ENCODE data around the gene LARGE2. TPM values are rescaled to one million over a fixed set of nuclear protein-coding genes. Genes with fewer than 3 reads are reported as not detected.
"Not testable (repeated sequence)": the region's sequence is repeated elsewhere in the genome, so short reads cannot be mapped to it uniquely, and the experiment has no call there.

LARGE2 gene
- total RNA-seq, 2 donors from 2014 or later = 3.9 to 7.9 TPM

- H3K4me1 Mint-ChIP-seq = peaks cover 18% of the 10 kb centered on the region
- peak overlapping the region; percentile 70 for H3K27ac Mint-ChIP-seq
- H3K9me3 ChIP-seq (ENCODE audit: control insufficient read depth, low read length, poor library complexity, severe bottlenecking) = no peaks in the 10 kb centered on the region
- peaks cover 21% of the 10 kb centered on the region for H3K27me3 Mint-ChIP-seq
- no peak for DNase-seq
- peak overlapping the region; percentile 78 for H3K4me3 Mint-ChIP-seq
- peaks cover 3% of the 10 kb centered on the region for H3K36me3 Mint-ChIP-seq (ENCODE audit: low read depth)
- ATAC-seq = no peak
Measured at GRCh38 chr11:45900916-45901617, 21.4 kb upstream of the LARGE2 start.

DNA sequence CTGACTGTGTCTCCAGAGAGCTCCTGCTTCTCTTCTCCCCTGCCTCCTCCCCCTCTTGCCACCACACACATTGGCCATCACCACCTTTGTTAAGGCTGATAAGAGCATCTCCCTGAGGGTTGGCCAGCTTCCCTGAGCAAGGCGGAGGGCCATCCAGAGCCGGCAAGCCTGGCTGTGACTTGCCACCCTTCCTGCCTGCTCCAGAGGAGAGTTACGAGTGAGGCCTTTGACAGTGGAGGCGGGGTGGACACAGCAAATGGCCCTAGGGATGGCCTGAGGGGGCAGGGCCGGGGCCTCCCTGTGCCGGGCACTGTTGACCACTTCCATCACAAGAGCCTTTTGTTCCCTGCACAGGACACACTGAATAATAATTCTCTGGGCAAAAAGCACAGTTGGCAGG is 20.8 kb upstream of the LARGE2 start:
- Mint-ChIP-seq H3K36me3 (ENCODE audit: low read depth) (peaks cover 3% of the 10 kb centered on the region), H3K4me1 (peaks cover 21% of the 10 kb centered on the region), H3K4me3 (peak overlapping the region; percentile 62), H3K27ac (no peak overlapping the region), H3K27me3 (peaks cover 21% of the 10 kb centered on the region)
- no peak for ATAC-seq
- H3K9me3 ChIP-seq (ENCODE audit: control insufficient read depth, low read length, poor library complexity, severe bottlenecking) = no peaks in the 10 kb centered on the region
- DNase-seq = no peak

DNA sequence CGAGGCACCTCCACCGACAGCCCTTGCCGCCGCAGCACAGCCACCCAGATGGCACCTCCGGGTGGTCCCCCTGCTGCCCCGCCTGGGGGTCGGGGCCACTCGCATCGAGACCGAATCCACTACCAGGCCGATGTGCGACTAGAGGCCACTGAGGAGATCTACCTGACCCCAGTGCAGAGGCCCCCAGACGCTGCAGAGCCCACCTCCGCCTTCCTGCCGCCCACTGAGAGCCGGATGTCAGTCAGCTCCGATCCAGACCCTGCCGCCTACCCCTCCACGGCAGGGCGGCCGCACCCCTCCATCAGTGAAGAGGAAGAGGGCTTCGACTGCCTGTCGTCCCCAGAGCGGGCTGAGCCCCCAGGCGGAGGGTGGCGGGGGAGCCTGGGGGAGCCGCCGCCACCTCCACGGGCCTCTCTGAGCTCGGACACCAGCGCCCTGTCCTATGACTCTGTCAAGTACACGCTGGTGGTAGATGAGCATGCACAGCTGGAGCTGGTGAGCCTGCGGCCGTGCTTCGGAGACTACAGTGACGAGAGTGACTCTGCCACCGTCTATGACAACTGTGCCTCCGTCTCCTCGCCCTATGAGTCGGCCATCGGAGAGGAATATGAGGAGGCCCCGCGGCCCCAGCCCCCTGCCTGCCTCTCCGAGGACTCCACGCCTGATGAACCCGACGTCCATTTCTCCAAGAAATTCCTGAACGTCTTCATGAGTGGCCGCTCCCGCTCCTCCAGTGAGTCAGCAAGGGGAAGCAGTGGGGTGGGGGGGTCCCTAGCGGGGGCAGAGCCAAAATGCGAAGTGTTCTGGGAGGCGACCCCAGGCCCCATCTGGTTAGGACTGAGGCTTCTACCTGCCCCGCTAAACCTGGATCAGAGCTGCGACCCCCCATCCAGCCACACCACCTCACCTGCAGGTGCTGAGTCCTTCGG is 19.7 kb upstream of the LARGE2 start:
- H3K4me1 Mint-ChIP-seq = peaks cover 24% of the 10 kb centered on the region

GRCh38 chr11:45904309-45904915 is 18.0 kb upstream of the LARGE2 start:
- Mint-ChIP-seq H3K4me1 (peaks cover 21% of the 10 kb centered on the region), H3K4me3 (no peak overlapping the region), H3K27ac (no peak overlapping the region), H3K27me3 (peaks cover 7% of the 10 kb centered on the region), H3K36me3 (ENCODE audit: low read depth) (peaks cover 3% of the 10 kb centered on the region)
- ATAC-seq = no peak
- H3K9me3 ChIP-seq (ENCODE audit: control insufficient read depth, low read length, poor library complexity, severe bottlenecking) = no peaks in the 10 kb centered on the region
- DNase-seq = no peak

More for the DNA sequence above, 19.7 kb upstream of the LARGE2 start:
- no peak for ATAC-seq
- no peaks in the 10 kb centered on the region for H3K9me3 ChIP-seq (ENCODE audit: control insufficient read depth, low read length, poor library complexity, severe bottlenecking)
- Mint-ChIP-seq H3K36me3 (ENCODE audit: low read depth) (peaks cover 3% of the 10 kb centered on the region), H3K27me3 (peaks cover 19% of the 10 kb centered on the region), H3K4me3 (no peak overlapping the region), H3K27ac (no peak overlapping the region)
- DNase-seq = no peak

DNA sequence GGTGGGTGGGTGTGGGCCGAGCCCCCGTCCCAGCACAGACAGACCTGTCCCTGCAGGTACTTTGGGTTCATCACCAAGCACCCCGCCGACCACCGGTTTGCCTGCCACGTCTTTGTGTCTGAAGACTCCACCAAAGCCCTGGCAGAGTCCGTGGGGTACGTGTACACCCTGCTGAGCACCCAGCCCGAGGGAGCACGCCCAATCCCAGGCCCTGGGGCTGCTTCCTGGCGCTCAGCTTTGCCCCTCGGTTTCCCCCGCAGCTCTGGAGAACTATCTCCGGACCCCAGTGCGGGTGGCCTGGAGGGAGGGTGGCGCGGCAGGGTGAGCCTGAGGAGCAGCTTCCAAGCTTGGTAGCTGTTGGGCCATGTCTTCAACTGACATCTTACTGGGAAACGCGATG is 17.4 kb upstream of the LARGE2 start:
- ATAC-seq (no peak), DNase-seq (no peak)
- Mint-ChIP-seq H3K4me1 (peaks cover 20% of the 10 kb centered on the region), H3K36me3 (ENCODE audit: low read depth) (peaks cover 3% of the 10 kb centered on the region), H3K4me3 (no peak overlapping the region), H3K27ac (no peak overlapping the region), H3K27me3 (peaks cover 7% of the 10 kb centered on the region)
- H3K9me3 ChIP-seq (ENCODE audit: control insufficient read depth, low read length, poor library complexity, severe bottlenecking) = no peaks in the 10 kb centered on the region

DNA sequence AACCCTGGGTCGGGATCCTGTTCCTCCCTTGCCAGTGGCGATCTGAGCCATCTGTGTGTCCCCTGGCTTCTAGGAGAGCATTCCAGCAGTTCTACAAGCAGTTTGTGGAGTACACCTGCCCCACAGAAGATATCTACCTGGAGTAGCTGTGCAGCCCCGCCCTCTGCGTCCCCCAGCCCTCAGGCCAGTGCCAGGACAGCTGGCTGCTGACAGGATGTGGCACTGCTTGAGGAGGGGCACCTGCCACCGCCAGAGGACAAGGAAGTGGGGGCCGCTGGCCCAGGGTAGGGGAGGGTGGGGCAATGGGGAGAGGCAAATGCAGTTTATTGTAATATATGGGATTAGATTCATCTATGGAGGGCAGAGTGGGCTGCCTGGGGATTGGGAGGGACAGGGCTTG is 16.9 kb upstream of the LARGE2 start:
- ATAC-seq; H3K36me3 Mint-ChIP-seq (ENCODE audit: low read depth); H3K9me3 ChIP-seq (ENCODE audit: control insufficient read depth, low read length, poor library complexity, severe bottlenecking); DNase-seq; H3K4me3 Mint-ChIP-seq; H3K27ac Mint-ChIP-seq; H3K27me3 Mint-ChIP-seq: not testable (repeated sequence)
- H3K4me1 Mint-ChIP-seq = peaks cover 18% of the 10 kb centered on the region

DNA sequence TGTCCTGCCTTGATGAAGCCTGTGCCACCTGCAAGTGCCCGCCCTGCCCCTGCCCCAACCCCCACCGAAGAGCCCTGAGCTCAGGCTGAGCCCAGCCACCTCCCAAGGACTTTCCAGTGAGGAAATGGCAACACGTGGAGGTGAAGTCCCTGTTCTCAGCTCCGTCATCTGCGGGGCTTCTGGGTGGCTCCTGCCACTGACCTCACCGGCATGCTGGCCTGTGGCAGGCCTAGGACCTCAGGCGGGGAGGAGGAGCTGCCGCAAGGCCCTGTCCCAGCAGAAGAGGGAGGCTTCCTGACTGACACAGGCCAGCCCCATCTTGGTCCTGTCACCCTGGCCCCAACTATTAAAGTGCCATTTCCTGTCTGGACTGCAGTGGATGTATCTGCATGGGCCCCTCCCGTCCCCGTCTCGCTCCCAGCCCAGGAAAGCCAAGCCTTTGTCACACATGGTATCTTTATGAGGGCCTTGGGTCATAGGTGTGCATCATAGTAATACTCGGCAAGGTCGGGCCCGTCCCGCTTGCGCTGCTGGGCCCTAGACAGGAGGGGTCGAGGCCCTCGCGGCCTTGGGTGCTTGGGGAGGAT is 16.3 kb upstream of the LARGE2 start:
- Mint-ChIP-seq H3K36me3 (ENCODE audit: low read depth) (no peaks in the 10 kb centered on the region), H3K27ac (no peak overlapping the region), H3K27me3 (no peaks in the 10 kb centered on the region), H3K4me1 (peaks cover 14% of the 10 kb centered on the region), H3K4me3 (peak overlapping the region; percentile 52)
- ATAC-seq (peak; percentile 15), DNase-seq (no peak)
- H3K9me3 ChIP-seq (ENCODE audit: control insufficient read depth, low read length, poor library complexity, severe bottlenecking) = no peaks in the 10 kb centered on the region

DNA sequence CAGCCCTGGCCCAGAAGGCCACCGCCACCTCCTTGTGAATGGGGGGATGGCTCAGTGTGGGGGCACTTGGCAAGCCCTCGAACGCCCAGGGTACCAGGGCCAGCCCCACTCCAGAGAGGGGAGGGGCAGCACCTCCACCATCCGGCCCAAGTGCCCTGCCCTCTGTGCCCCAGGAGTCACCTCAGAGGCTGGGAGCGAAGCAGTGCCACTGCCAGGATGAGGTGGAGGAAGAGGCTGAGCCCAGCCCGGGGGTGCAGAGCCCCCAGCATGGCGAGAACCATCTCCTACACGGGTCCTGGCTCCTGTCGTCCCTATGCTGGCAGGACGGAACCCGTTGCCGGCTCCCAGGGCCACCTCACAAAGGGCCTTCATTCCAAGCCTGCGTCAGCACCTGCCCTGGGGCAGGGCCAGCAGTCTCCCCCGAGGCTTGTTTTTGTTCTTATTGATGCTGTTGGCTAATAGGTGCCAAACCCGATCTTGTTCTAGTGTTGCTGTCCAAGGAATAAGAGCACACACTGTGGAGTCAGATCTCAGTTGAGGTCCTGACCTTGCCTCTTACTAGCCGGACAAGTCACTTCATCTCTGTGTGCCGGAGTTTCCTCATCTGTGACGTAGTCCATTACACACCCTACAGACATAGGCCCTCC is 15.4 kb upstream of the LARGE2 start, which contains the start of gene FREY1:
FREY1 (minus strand) TSS at position 307 of the 647 bp plus-strand sequence; CDS start at position 281, 26 bp downstream.
- no peaks in the 10 kb centered on the region for H3K9me3 ChIP-seq (ENCODE audit: control insufficient read depth, low read length, poor library complexity, severe bottlenecking)
- peak within 1 kb of the TSS; percentile 71 for H3K4me3 Mint-ChIP-seq
- DNase-seq (no peak), ATAC-seq (peak; percentile 10)
- H3K27me3 Mint-ChIP-seq = no peaks in the 10 kb centered on the region
- H3K4me1 Mint-ChIP-seq = peaks cover 14% of the 10 kb centered on the region
- no peaks in the 10 kb centered on the region for H3K36me3 Mint-ChIP-seq (ENCODE audit: low read depth)
- H3K27ac Mint-ChIP-seq = peak within 1 kb of the TSS; percentile 79

- H3K4me3 Mint-ChIP-seq = peak overlapping the region; percentile 71
- H3K27me3 Mint-ChIP-seq = no peaks in the 10 kb centered on the region
- H3K27ac Mint-ChIP-seq = peak overlapping the region; percentile 79
- peak; percentile 8 for ATAC-seq
- H3K9me3 ChIP-seq (ENCODE audit: control insufficient read depth, low read length, poor library complexity, severe bottlenecking) = no peaks in the 10 kb centered on the region
- H3K4me1 Mint-ChIP-seq = peaks cover 14% of the 10 kb centered on the region
- H3K36me3 Mint-ChIP-seq (ENCODE audit: low read depth) = no peaks in the 10 kb centered on the region
- DNase-seq = no peak
Measured at GRCh38 chr11:45907911-45908370, 14.5 kb upstream of the LARGE2 start.

DNA sequence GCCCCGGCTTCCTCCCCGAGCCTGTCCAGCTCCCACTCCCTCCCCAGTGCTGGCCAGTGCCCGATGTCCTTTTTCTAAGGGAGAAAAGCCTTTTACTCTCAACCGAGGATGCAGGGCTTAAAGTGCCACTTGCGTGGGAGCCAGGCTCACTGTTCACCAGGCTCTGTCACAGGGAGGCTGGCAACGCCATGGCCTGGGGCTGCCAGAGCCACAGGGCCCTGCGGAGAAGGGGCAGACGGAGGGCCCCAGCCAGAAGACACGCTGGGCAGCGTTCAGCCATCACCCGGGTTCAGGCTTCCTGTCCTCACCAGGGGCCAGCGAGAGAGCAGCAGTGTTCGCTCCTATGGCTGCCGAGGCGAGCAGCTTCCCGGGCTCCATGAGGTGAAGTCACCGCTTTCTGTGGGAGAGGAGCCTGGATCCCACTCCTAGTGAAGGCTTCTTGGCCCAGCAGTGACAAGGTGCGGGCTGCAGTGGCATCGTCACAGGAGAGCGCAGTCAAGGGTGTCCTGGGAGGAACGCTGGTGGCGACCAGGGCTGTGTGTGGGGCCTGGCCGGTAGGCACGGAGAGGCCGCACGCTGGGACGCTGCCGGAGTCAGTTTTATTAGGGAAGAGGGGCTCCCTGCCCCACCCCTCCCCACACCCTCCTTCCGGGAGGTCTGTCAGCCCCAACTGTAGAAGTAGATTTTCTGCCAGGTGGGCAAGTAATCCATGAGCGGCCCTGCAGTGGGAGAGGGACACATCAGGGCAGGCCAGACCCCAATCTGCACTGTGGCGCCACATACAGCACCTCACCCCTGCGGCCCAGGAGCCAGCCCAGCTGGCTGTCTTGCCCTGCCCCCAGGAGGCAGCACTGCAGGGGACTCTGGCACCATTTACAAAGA is 12.6 kb upstream of the LARGE2 start:
- Mint-ChIP-seq H3K4me3 (no peak overlapping the region), H3K36me3 (ENCODE audit: low read depth) (peaks cover 4% of the 10 kb centered on the region), H3K27me3 (no peaks in the 10 kb centered on the region), H3K4me1 (peaks cover 12% of the 10 kb centered on the region), H3K27ac (no peak overlapping the region)
- no peaks in the 10 kb centered on the region for H3K9me3 ChIP-seq (ENCODE audit: control insufficient read depth, low read length, poor library complexity, severe bottlenecking)
- DNase-seq (no peak), ATAC-seq (no peak)

- ATAC-seq (no peak), DNase-seq (no peak)
- Mint-ChIP-seq H3K36me3 (ENCODE audit: low read depth) (peaks cover 4% of the 10 kb centered on the region), H3K4me1 (peaks cover 13% of the 10 kb centered on the region), H3K27me3 (no peaks in the 10 kb centered on the region), H3K27ac (no peak overlapping the region), H3K4me3 (no peak overlapping the region)
- no peaks in the 10 kb centered on the region for H3K9me3 ChIP-seq (ENCODE audit: control insufficient read depth, low read length, poor library complexity, severe bottlenecking)
Measured at GRCh38 chr11:45910623-45911022, 11.8 kb upstream of the LARGE2 start.

- ATAC-seq (no peak), DNase-seq (no peak)
- H3K4me3 Mint-ChIP-seq = peak overlapping the region; percentile 12
- peaks cover 4% of the 10 kb centered on the region for H3K36me3 Mint-ChIP-seq (ENCODE audit: low read depth)
- H3K27me3 Mint-ChIP-seq = no peaks in the 10 kb centered on the region
- peak overlapping the region; percentile 11 for H3K27ac Mint-ChIP-seq
- peaks cover 23% of the 10 kb centered on the region for H3K4me1 Mint-ChIP-seq
- H3K9me3 ChIP-seq (ENCODE audit: control insufficient read depth, low read length, poor library complexity, severe bottlenecking) = no peaks in the 10 kb centered on the region
Measured at GRCh38 chr11:45913514-45913913, 8.9 kb upstream of the LARGE2 start.

Data from T-helper 17 cell (primary cell).